Islet precursor cell (in vitro differentiated cells): Measurements from ENCODE around the gene AFAP1.

Experiments used
- DNase-seq: peaks from one replicate; pipeline ENCODE4 v3.0.0-alpha.2; 2018

Gene AFAP1

GRCh38 chr4:7967501-7968261 is 28.0 kb upstream of the AFAP1 start:
- peak; percentile 54 for DNase-seq

- peak; percentile 55 for DNase-seq
These were observed 27.4 kb upstream of the AFAP1 start for GRCh38 chr4:7967063-7967440.

- DNase-seq = no peak
These were observed 26.8 kb upstream of the AFAP1 start for GRCh38 chr4:7966281-7967062.

GRCh38 chr4:7964890-7965662 is 25.4 kb upstream of the AFAP1 start:
- DNase-seq = peak; percentile 84

GRCh38 chr4:7964459-7964858 is 24.8 kb upstream of the AFAP1 start:
- no peak for DNase-seq

GRCh38 chr4:7963691-7964090 is 24.0 kb upstream of the AFAP1 start:
- no peak for DNase-seq

GRCh38 chr4:7962609-7963508 is 23.2 kb upstream of the AFAP1 start:
- DNase-seq = peak; percentile 49

GRCh38 chr4:7960790-7961655 is 21.4 kb upstream of the AFAP1 start:
- DNase-seq = peak; percentile 60

GRCh38 chr4:7960017-7960789 is 20.5 kb upstream of the AFAP1 start:
- DNase-seq = peak; percentile 53

- DNase-seq = no peak
These were observed 19.4 kb upstream of the AFAP1 start for GRCh38 chr4:7959078-7959477.

GRCh38 chr4:7956934-7957656 is 17.4 kb upstream of the AFAP1 start:
- DNase-seq = no peak

- peak; percentile 98 for DNase-seq
These were observed 16.7 kb upstream of the AFAP1 start for GRCh38 chr4:7956270-7956808.

GRCh38 chr4:7955393-7955792 is 15.7 kb upstream of the AFAP1 start:
- no peak for DNase-seq

- no peak for DNase-seq
These were observed 13.0 kb upstream of the AFAP1 start for GRCh38 chr4:7952615-7953014.

- no peak for DNase-seq
These were observed 10.8 kb upstream of the AFAP1 start for GRCh38 chr4:7950301-7951092.

- no peak for DNase-seq
These were observed 10.1 kb upstream of the AFAP1 start for GRCh38 chr4:7949759-7950158.

GRCh38 chr4:7947927-7948326 is 8.3 kb upstream of the AFAP1 start:
- DNase-seq = no peak

- DNase-seq = no peak
These were observed 6.2 kb upstream of the AFAP1 start for GRCh38 chr4:7945709-7946380.
